ENCODE data around the gene CACUL1.

DNA sequence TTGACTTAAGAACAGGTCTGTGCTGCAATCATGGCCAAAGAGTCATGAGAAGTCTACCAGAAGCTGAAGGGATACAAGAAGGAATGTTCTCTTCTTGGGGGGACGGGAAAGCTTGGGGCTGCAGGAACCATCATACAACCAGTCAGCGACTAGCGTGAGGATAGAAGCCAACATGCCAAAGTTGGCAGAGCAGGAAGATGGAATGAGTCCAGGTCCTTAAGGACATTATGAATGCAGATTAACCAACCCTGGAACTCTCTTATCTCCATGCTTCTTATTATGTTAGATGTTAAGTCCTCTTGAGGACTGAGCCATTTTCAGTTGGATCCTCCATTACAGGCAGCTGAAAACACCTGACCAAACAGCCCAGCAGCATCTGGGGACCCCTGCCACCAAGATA is 17.2 kb upstream of the CACUL1 start:
- TF ChIP-seq POLR2A (IDR thresholded peaks at IDR 0.05; ENCODE audit: low read depth, low read length) (no peak), EZH2 (IDR thresholded peaks at IDR 0.05; ENCODE audit: borderline replicate concordance, low read depth, low read length, severe bottlenecking) (no peak)
- TF ChIP-seq, protein P1, sequence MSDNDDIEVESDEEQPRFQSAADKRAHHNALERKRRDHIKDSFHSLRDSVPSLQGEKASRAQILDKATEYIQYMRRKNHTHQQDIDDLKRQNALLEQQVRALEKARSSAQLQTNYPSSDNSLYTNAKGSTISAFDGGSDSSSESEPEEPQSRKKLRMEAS (IDR thresholded peaks at IDR 0.05; ENCODE audit: insufficient read depth, insufficient read length) = no peak
